Heart right ventricle (tissue), 16 donors: ENCODE results near the gene TGFB2. TPM values are rescaled to one million over a fixed set of nuclear protein-coding genes. Genes with fewer than 3 reads are reported as not detected.

Source experiments
- ATAC-seq, 8 donors: fragments of 200-7000 bp; cut with Tn5 transposase; one replicate each; pipeline ENCODE4 v1.9.1; 2020; ENCODE audit warnings: mild to moderate bottlenecking in 8 of 8, moderate library complexity in 8 of 8, moderate number of reproducible peaks in 1 of 8
- DNase-seq, 2 donors: peaks; one replicate each; pipeline ENCODE4 v3.0.0-alpha.2; 2020
- H3K27ac ChIP-seq, 10 donors: fragments of 200-600 bp; sonication (generic) in 2 of 10; one replicate each; pipeline versions ENCODE4 v1.5.0 to v1.8.0; 2020 to 2022; ENCODE audit warnings: mild to moderate bottlenecking in 3 of 10
- H3K27me3 ChIP-seq, 7 donors: fragments of 200-600 bp; one replicate each; pipeline ENCODE4 v1.8.0; 2021 to 2022; ENCODE audit warnings: mild to moderate bottlenecking in 2 of 7
- H3K36me3 ChIP-seq, 9 donors: fragments of 200-600 bp; sonication (generic) in 1 of 9; one replicate each; pipeline versions ENCODE4 v1.5.0 to v1.8.0; 2020 to 2022; ENCODE audit warnings: mild to moderate bottlenecking in 2 of 9
- H3K4me1 ChIP-seq, 9 donors: fragments of 200-600 bp; sonication (generic) in 1 of 9; one replicate each; pipeline versions ENCODE4 v1.5.0 to v1.8.0; 2020 to 2022; ENCODE audit warnings: mild to moderate bottlenecking in 4 of 9
- H3K4me3 ChIP-seq, 10 donors: fragments of 200-600 bp; sonication (generic) in 2 of 10; one replicate each; pipeline versions ENCODE4 v1.5.0 to v1.8.0; 2020 to 2022; ENCODE audit warnings: mild to moderate bottlenecking in 7 of 10, moderate library complexity in 2 of 10
- H3K9me3 ChIP-seq, 11 donors: fragments of 200-600 bp in 10 of 11; sonication (generic) in 2 of 11; one replicate each; pipeline versions ENCODE4 v1.5.0 to v1.8.0; 2013 to 2022; ENCODE audit warnings: mild to moderate bottlenecking in 2 of 11, control low read depth in 1 of 11, moderate library complexity in 1 of 11
- CTCF ChIP-seq, 9 donors: fragments of 200-600 bp; sonication (generic) in 2 of 9; IDR thresholded peaks; one replicate each; pipeline versions ENCODE4 v1.5.0 to v1.8.0; 2021 to 2022; ENCODE audit warnings: antibody characterized with exemption in 9 of 9, mild to moderate bottlenecking in 5 of 9, moderate library complexity in 1 of 9
- WGBS, 2 donors: extraction: QIAGEN DNeasy Blood & Tissue Kit; methylation state at CpG; one replicate each; pipeline ENCODE4 v1.1.7; 2013; ENCODE audit warnings: inconsistent platforms in 1 of 2; 5-methylcytosine and 5-hydroxymethylcytosine counted together
- intact Hi-C, 10 donors: fragments of 100-400 bp; cut with DNase I; formaldehyde crosslinking; loops; one replicate each; pipeline versions ENCODE4 v1.11.1 to v1.14.2; 2022
- long read RNA-seq, 3 donors: library from polyadenylated mRNA; unstranded; transcript quantifications; one replicate each; pipeline ENCODE4 v2.0.0, GENCODE V29; 2020 to 2021
- polyA plus RNA-seq, 2 donors: library from polyadenylated mRNA; stranded (reverse); fragments of 200-250 nt; gene quantifications; one replicate each; pipeline ENCODE4 v1.2.3, GENCODE V29; 2013
- total RNA-seq, 10 donors: library from RNA; stranded (reverse); fragmentation: NEBNext Ultra II Directional in 3 of 10; extraction: Animal tissue kit (Norgen Biotek cat#: 25700) in 3 of 10; gene quantifications; one replicate each; pipeline versions ENCODE4 v1.2.1 to v1.2.4, GENCODE V29; 2021 to 2023
- donor health status: Arrhythmogenic right ventricular cardiomyopathy.
- donor health status: ischemic (EF 13 %, LVEDD 7.1; RV severe dilation, severe dysfunction).
- donor health status: healthy with polysubstance abuse.
- donor health status: DM: no; HTN: yes; CAD: no.
- donor health status: DM: no; HTN: no; CAD: no.
- donor health status: ischemic (EF 25% LVEDD 6.9; RV normal size, moderate dysfunction).
- donor health status: ischemic (EF 25% LVEDD 5.7; RV mildly dilated, moderate dysfunction).
- donor health status: healthy.
- donor health status: DM: yes; HTN: yes; CAD: no.
- donor health status: Ischemic cardiomyopathy.
- donor health status: ischemic (EF 35%, LVEDD 5.7; RV mildly dilated, moderate dysfunction).
- donor health status: nonischemic (EF 11% LVEDD 7.7; RV severe dilation, severe dysfunction).
- donor health status: DM: yes; HTN: yes; CAD: no.
- donor health status: PGD.
- donor health status: ischemic (EF 29% LVEDD 5.4; RV normal size, mild dysfunction).
- donor health status: nonischemic (EF 23%, LVEDD 6.1; RV moderate dilation, normal function).

Gene TGFB2
- 10 to 100 TPM in 5 of 10 donors, 1 to 10 TPM in 5; 1.3 to 63.3 (median 9.0) TPM for total RNA-seq
- polyA plus RNA-seq, result 1 to 10 TPM in 1 of 2 donors, under 1 TPM in 1; 0.51 to 1.7 TPM
- long read RNA-seq, donor 1, result 0 reads
- long read RNA-seq, donor 2, result 0 reads
- long read RNA-seq, donor 3, full-length matches to known transcripts, result 2 of 3 reads
- long read RNA-seq, donor 3, partial matches to known transcripts, result 0 of 3 reads
- long read RNA-seq, donor 3, other reads (novel, unspliced or antisense), result 1 of 3 reads

GRCh38 chr1:218344814-218345672 is at the start of gene TGFB2:
Gene TGFB2, plus strand, starts transcription at chr1:218345336. Its CDS starts 1,366 bp downstream, at chr1:218346702.
- peak in 5 of 9 donors; percentile 5 to 40 (median 22) for TF ChIP-seq CTCF (IDR thresholded peaks at IDR 0.05)
- peak within 1 kb of the TSS; percentile 39 to 95 (median 83) for H3K27ac ChIP-seq
- H3K4me1 ChIP-seq, result peaks cover 0 to 39% (median 22%) of the 10 kb centered on the region in 9 donors
- no peaks in the 10 kb centered on the region for H3K9me3 ChIP-seq
- DNase-seq (peak in 1 of 2 donors; percentile 63), ATAC-seq (peak; percentile 52 to 72 (median 64))
- peaks cover 0 to 34% (median 0%) of the 10 kb centered on the region in 7 donors for H3K27me3 ChIP-seq
- intact Hi-C loops, result loop anchor here in 8 of 10 donors (5.0 to 10.0 kb wide), 9 partner anchors 117 to 830 kb away; partner anchors contain the start of gene LYPLAL1 (in 1 of the 8)
- no peaks in the 10 kb centered on the region for H3K36me3 ChIP-seq
- H3K4me3 ChIP-seq, result peak within 1 kb of the TSS; percentile 65 to 86 (median 70)
- WGBS, 2 donors, result 1 to 4% methylated on average over 22 of the region's 22 CpGs

GRCh38 chr1:218296162-218296561 is 49.0 kb upstream of the TGFB2 start:
- DNase-seq (no peak), ATAC-seq (no peak)
- Histone ChIP-seq H3K9me3 (no peaks in the 10 kb centered on the region), H3K27me3 (no peaks in the 10 kb centered on the region), H3K27ac (no peak overlapping the region), H3K4me3 (no peak overlapping the region), H3K36me3 (peaks cover 0 to 15% (median 0%) of the 10 kb centered on the region in 9 donors), H3K4me1 (peaks cover 0 to 10% (median 0%) of the 10 kb centered on the region in 9 donors)
- WGBS, 2 donors, result 94 to 99% methylated on average over 2 of the region's 2 CpGs
- no peak for TF ChIP-seq CTCF (IDR thresholded peaks at IDR 0.05)
- intact Hi-C loops, result no loop called here

GRCh38 chr1:218297461-218297860 is 47.7 kb upstream of the TGFB2 start:
- peaks cover 0 to 16% (median 0%) of the 10 kb centered on the region in 9 donors for H3K36me3 ChIP-seq
- peaks cover 0 to 10% (median 0%) of the 10 kb centered on the region in 9 donors for H3K4me1 ChIP-seq
- no peak overlapping the region for H3K4me3 ChIP-seq
- DNase-seq, result no peak
- no peak overlapping the region for H3K27ac ChIP-seq
- 84 to 88% methylated on average over 2 of the region's 2 CpGs for WGBS, 2 donors
- ATAC-seq, result no peak
- no peaks in the 10 kb centered on the region for H3K27me3 ChIP-seq
- TF ChIP-seq CTCF (IDR thresholded peaks at IDR 0.05), result no peak
- intact Hi-C loops, result no loop called here
- no peaks in the 10 kb centered on the region for H3K9me3 ChIP-seq

GRCh38 chr1:218297867-218298266 is 47.3 kb upstream of the TGFB2 start:
- H3K27ac ChIP-seq, result no peak overlapping the region
- no peak for DNase-seq
- no peak for ATAC-seq
- intact Hi-C loops, result no loop called here
- no peaks in the 10 kb centered on the region for H3K9me3 ChIP-seq
- H3K4me3 ChIP-seq, result no peak overlapping the region
- no peak for TF ChIP-seq CTCF (IDR thresholded peaks at IDR 0.05)
- WGBS, 2 donors, result 75 to 82% methylated on average over 1 of the region's 1 CpG
- peaks cover 0 to 20% (median 0%) of the 10 kb centered on the region in 9 donors for H3K36me3 ChIP-seq
- H3K4me1 ChIP-seq, result peaks cover 0 to 10% (median 0%) of the 10 kb centered on the region in 9 donors
- no peaks in the 10 kb centered on the region for H3K27me3 ChIP-seq
